Fibroblast of pulmonary artery (primary cell): ENCODE measurements around the gene MSI2.

ENCODE experiments used
- DNase-seq: peaks from one replicate; pipeline ENCODE4 v3.0.0-alpha.2; 2010; ENCODE audit warnings: low read depth
- H3K4me3 ChIP-seq: replicated peaks from 2 replicates; pipeline ENCODE4 v1.5.1; 2011; ENCODE audit warnings: low read depth, mild to moderate bottlenecking, control low read depth, low read length, moderate library complexity
- TF ChIP-seq, protein P1 (sequence below): IDR thresholded peaks from 2 replicates; pipeline ENCODE4 v1.5.1; 2011; ENCODE audit warnings: mild to moderate bottlenecking, control low read depth, low read length, inconsistent platforms; ENCODE audit errors: missing control alignments

The MSI2 gene

DNA sequence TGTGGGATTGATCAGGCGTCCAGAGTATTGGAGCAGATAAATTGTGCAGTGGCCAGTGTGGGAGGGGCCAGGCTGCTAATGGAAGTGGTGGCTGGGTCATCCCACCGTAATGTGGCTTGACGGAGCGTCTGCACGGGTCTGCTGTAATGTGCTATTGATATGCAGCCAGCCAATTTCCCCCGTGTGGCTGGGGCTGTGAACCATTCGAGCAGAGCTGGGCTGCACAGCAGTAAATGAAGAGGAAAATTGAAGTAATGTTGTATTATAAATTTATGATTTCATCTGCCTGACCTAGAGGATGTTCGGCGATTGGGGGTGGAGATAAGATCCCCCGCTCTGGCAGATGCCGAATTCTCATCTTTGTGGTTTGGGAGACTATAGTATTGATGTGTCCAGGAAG, 367.3 kb downstream of the MSI2 start:
- no peak for DNase-seq
- H3K4me3 ChIP-seq: no peak overlapping the region
- TF ChIP-seq, protein P1, sequence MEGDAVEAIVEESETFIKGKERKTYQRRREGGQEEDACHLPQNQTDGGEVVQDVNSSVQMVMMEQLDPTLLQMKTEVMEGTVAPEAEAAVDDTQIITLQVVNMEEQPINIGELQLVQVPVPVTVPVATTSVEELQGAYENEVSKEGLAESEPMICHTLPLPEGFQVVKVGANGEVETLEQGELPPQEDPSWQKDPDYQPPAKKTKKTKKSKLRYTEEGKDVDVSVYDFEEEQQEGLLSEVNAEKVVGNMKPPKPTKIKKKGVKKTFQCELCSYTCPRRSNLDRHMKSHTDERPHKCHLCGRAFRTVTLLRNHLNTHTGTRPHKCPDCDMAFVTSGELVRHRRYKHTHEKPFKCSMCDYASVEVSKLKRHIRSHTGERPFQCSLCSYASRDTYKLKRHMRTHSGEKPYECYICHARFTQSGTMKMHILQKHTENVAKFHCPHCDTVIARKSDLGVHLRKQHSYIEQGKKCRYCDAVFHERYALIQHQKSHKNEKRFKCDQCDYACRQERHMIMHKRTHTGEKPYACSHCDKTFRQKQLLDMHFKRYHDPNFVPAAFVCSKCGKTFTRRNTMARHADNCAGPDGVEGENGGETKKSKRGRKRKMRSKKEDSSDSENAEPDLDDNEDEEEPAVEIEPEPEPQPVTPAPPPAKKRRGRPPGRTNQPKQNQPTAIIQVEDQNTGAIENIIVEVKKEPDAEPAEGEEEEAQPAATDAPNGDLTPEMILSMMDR: no peak

DNA sequence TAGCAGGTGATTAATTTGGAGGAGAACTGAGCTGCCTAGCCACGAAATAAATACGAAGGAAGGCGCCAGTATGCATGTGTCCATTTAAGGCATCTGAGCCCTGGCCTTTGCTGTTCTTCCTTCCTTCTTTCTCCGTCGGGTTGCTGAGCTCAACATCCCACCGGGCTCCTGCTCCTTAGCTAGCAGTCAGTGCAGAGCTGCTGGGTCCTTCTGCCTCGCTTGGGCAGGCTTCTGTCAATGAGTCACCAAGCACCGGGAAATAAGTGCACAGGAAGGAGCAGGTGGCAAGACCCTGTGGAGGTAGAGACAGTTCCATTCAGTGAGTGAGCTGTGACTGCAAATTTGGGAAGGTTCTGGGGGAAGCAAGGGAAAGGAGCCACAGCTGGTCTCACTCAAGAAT, 368.1 kb downstream of the MSI2 start:
- DNase-seq: no peak
- TF ChIP-seq, protein P1: no peak
- H3K4me3 ChIP-seq: no peak overlapping the region

DNA sequence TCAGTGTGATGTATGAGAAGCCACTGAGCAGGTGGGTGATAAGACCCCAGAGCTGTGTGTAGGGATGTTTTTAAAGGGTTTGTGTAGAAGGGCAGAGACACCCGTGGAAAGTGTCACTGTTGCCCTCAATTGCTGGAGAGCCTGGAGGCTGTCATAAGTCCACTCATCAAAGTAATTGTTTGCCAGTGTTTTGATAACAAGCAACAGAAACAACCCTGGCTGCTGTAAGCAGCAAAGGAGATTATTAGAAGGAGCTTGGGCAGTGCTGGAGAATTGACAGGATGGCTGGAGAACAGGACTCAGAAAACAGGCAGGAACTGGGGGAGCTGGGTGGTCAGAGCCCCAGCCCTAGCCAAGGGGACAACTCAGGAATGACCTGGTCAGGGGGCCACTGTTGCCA, 369.2 kb downstream of the MSI2 start:
- DNase-seq: no peak
- no peak overlapping the region for H3K4me3 ChIP-seq
- TF ChIP-seq, protein P1: no peak

DNA sequence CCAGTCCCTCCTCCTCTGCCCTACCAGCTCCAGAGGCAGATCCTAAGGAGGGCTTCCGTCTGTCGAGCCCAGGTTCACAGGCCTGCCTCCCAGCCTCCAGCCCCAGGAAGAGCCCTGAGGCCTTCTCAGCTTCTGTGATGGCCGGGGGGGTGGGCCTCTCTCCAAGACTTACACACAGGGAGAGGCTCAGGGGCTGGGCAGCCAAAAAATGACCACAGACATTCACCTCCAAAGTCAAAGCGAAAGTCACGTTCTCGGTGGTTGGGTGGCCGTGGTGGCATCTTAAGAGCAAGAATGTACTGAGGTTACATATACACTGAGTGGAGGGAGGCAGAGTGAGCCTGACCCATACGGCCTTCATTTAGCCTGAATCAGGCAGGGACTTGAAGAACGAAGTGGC, 369.6 kb downstream of the MSI2 start:
- no peak overlapping the region for H3K4me3 ChIP-seq
- TF ChIP-seq, protein P1: no peak
- no peak for DNase-seq

DNA sequence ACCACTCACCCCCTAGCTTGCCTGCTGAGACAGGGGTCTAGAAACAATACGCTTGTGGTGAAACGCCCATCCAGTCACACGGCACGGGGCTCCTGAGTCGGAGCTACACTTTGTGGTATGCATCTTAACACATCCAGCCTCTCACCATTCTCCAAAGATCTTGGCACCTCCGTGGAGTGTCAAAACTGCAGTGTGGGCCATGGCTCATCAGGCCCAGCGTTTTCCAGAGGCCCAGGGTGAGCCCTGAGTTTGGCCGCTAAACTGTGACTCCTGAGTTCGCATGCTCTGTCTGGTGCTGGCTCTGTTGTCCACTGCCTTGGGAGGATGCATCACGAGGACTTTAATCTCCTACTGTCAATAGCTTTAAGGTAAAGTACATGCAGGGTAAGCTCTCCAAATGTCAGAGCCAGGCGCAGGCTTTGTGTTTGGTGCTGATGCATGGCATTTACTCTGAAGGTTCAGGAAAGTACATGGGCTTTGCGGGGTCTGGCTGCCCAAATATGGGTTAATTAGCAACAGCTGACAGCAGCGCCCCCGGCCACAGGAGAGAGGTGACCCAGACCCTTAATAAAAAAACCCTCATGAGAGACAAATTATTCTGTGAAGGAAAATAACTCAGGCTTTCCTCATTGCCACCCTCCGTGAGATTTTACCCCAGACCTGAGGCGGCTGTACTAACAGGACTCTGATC, 370.3 kb downstream of the MSI2 start:
- H3K4me3 ChIP-seq: no peak overlapping the region
- TF ChIP-seq, protein P1: no peak
- no peak for DNase-seq

DNA sequence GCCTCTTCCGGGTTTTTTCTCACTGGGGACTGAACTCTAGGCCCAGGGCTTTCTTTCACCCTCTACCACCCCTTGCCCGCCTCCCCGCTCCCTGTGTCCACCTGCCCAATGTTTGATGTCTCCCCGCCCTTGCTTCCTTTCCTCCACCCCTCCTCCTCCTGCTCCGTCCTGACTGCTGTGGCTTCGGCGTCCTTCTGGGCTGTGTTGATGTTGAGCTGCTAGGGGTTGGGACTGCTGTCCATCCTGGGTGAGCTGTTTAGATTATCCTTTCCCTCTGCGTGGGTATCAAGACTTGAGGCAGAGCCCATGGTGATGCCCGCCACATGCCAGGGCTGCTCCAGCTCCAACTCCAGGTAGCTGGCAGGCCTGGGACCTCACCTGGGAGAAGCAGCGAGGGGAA, 371.3 kb downstream of the MSI2 start:
- DNase-seq: no peak
- TF ChIP-seq, protein P1: no peak
- no peak overlapping the region for H3K4me3 ChIP-seq

- TF ChIP-seq, protein P1: no peak
- H3K4me3 ChIP-seq: no peak overlapping the region
- DNase-seq: no peak
These were observed 372.1 kb downstream of the MSI2 start for GRCh38 chr17:57628421-57628820.
